Neural progenitor cell (in vitro differentiated cells): ENCODE measurements around the gene CACNB4.

Experiments used
- EZH2 ChIP-seq: fragments of 200-600 bp; sonication (generic); IDR thresholded peaks from 2 replicates; pipeline ENCODE4 v1.6.1; 2017; ENCODE audit warnings: antibody characterized with exemption, mild to moderate bottlenecking, moderate library complexity
- EZH2phosphoT487 ChIP-seq: fragments of 200-600 bp; sonication (generic); IDR thresholded peaks from 2 replicates; pipeline ENCODE4 v1.6.1; 2017; ENCODE audit warnings: antibody characterized with exemption
- TF ChIP-seq, protein P1 (sequence below): fragments of 200-600 bp; sonication (generic); IDR thresholded peaks from 2 replicates; pipeline ENCODE4 v1.5.1; 2017; ENCODE audit warnings: antibody characterized with exemption, mild to moderate bottlenecking

DNA sequence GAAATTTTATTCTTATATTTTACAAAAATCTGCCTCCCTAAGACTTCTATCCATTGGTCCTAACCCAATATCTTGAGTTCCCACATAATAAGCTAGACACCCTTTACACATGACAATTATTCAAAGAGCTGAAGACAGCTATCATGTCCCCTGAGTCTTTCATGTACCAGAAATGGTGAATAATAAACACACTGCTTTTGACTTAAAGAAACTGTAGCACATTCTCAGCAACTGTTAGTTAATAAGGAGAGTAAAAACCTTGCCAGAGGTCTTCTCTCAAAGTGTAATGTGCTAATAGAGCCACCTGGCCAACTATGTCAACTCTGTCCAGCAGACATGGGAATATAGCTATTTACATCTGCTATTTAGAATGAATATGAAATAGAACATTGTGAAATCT lies 160.9 kb downstream of the CACNB4 start:
- TF ChIP-seq, protein P1, sequence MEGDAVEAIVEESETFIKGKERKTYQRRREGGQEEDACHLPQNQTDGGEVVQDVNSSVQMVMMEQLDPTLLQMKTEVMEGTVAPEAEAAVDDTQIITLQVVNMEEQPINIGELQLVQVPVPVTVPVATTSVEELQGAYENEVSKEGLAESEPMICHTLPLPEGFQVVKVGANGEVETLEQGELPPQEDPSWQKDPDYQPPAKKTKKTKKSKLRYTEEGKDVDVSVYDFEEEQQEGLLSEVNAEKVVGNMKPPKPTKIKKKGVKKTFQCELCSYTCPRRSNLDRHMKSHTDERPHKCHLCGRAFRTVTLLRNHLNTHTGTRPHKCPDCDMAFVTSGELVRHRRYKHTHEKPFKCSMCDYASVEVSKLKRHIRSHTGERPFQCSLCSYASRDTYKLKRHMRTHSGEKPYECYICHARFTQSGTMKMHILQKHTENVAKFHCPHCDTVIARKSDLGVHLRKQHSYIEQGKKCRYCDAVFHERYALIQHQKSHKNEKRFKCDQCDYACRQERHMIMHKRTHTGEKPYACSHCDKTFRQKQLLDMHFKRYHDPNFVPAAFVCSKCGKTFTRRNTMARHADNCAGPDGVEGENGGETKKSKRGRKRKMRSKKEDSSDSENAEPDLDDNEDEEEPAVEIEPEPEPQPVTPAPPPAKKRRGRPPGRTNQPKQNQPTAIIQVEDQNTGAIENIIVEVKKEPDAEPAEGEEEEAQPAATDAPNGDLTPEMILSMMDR: no peak
- TF ChIP-seq EZH2 (no peak), EZH2phosphoT487 (no peak)
